HepG2 (cell line): Measurements from ENCODE around the gene ZBTB47. TPM values are rescaled to one million over a fixed set of nuclear protein-coding genes. Genes with fewer than 3 reads are reported as not detected.

Experiments
- ATAC-seq: fragments of 200-7000 bp; cut with Tn5 transposase; 3 replicates; pipeline ENCODE4 v1.9.1; 2020; ENCODE audit warnings: mild to moderate bottlenecking, moderate library complexity
- BruUV-seq: library from RNA; stranded (reverse); fragments of 400-500 nt; replicated peaks from 2 replicates; lab custom pipeline; 2021; lab: Mats Ljungman, UMichigan
- CTCF ChIA-PET: fragments of 300-600 bp; formaldehyde crosslinking; extraction: SDS; loops from one replicate; lab custom pipeline; 2021; ENCODE audit warnings: low total read pairs, inconsistent platforms, low intra/inter-chr PET ratio; lab: Yijun Ruan, JAX
- POLR2A ChIA-PET: fragments of 350-600 bp; sonication (Branson Sonifier 250); formaldehyde crosslinking; loops from one replicate; lab custom pipeline; 2020; ENCODE audit warnings: antibody characterized with exemption, inconsistent platforms; lab: Yijun Ruan, JAX
- DNase-seq: peaks from one replicate; pipeline ENCODE4 v3.0.0-alpha.2; 2015; ENCODE audit warnings: low spot score
- FAIRE-seq: peaks from 3 replicates; lab custom pipeline; 2011; peaks lifted over from hg19 to GRCh38; lab: Jason Lieb, UNC
- H2AFZ ChIP-seq: one replicate; pipeline ENCODE4 v1.6.1; 2011; ENCODE audit warnings: low read length, inconsistent platforms
- H3K27ac ChIP-seq: fragments of 300-600 bp; 3 replicates; pipeline ENCODE4 v1.8.0; 2011; ENCODE audit warnings: mixed run types, mild to moderate bottlenecking, mixed read lengths, low read length, inconsistent platforms; ENCODE audit not compliant: insufficient read depth; ENCODE audit errors: extremely low read length
- H3K27me3 ChIP-seq, 2 experiments: fragments of 200-600 bp in 1 of 2; 2 replicates in 1 of 2; 3 replicates in 1 of 2; pipeline versions ENCODE4 v1.6.0 to v1.8.0; 2011; ENCODE audit warnings: low read length in 2 of 2, mild to moderate bottlenecking in 2 of 2, moderate library complexity in 2 of 2, inconsistent platforms in 1 of 2; ENCODE audit not compliant: insufficient read depth in 2 of 2, control insufficient read depth in 1 of 2
- H3K36me3 ChIP-seq, 2 experiments: fragments of 200-600 bp in 1 of 2; replicated peaks in 1 of 2; 2 replicates in 1 of 2; 3 replicates in 1 of 2; pipeline versions ENCODE4 v1.5.1 to v1.8.0; 2011; ENCODE audit warnings: low read length in 2 of 2, inconsistent platforms in 1 of 2; ENCODE audit not compliant: insufficient read depth in 2 of 2, control insufficient read depth in 1 of 2
- H3K4me1 ChIP-seq: 2 replicates; pipeline ENCODE4 v1.5.1; 2012; ENCODE audit warnings: low read length, inconsistent platforms; ENCODE audit not compliant: insufficient read depth
- H3K4me2 ChIP-seq: 2 replicates; pipeline ENCODE4 v1.6.0; 2011; ENCODE audit warnings: low read depth, low read length, inconsistent platforms
- H3K4me3 ChIP-seq, 3 experiments: fragments of 200-600 bp in 1 of 3; sonication (generic), shearing (Covaris generic) in 1 of 3; replicated peaks in 1 of 3; 2 replicates each; pipeline ENCODE4 v1.5.1; 2011 to 2016; ENCODE audit warnings: low read length in 3 of 3, inconsistent platforms in 2 of 3, low read depth in 2 of 3, mild to moderate bottlenecking in 2 of 3, control low read depth in 1 of 3, mixed read lengths in 1 of 3; ENCODE audit not compliant: insufficient read depth in 1 of 3
- H3K79me2 ChIP-seq: one replicate; pipeline ENCODE4 v1.6.1; 2011; ENCODE audit warnings: low read length, inconsistent platforms; ENCODE audit not compliant: insufficient read depth
- H3K9ac ChIP-seq: 2 replicates; pipeline ENCODE4 v1.6.0; 2011; ENCODE audit warnings: mild to moderate bottlenecking, low read depth, low read length, inconsistent platforms; ENCODE audit not compliant: insufficient read depth
- H3K9me3 ChIP-seq: 2 replicates; pipeline ENCODE4 v1.5.1; 2012; ENCODE audit warnings: mild to moderate bottlenecking, low read length
- H4K20me1 ChIP-seq: 2 replicates; pipeline ENCODE4 v1.6.0; 2011; ENCODE audit warnings: inconsistent platforms, mild to moderate bottlenecking, low read length, moderate library complexity; ENCODE audit not compliant: insufficient read depth
- CEBPG ChIP-seq: IDR thresholded peaks from 2 replicates; pipeline ENCODE4 v1.6.1; 2016
- GZF1 ChIP-seq: sonication (generic); formaldehyde crosslinking; IDR thresholded peaks from 2 replicates; pipeline ENCODE4 v1.5.1; 2020; ENCODE audit warnings: mild to moderate bottlenecking, missing genetic modification reagents
- PHF20 ChIP-seq: sonication (generic); formaldehyde crosslinking; IDR thresholded peaks from 2 replicates; pipeline ENCODE4 v1.5.0; 2020; ENCODE audit warnings: mild to moderate bottlenecking, missing genetic modification reagents
- PRMT3 ChIP-seq: sonication (generic); formaldehyde crosslinking; IDR thresholded peaks from 2 replicates; pipeline ENCODE4 v1.8.1; 2022; ENCODE audit warnings: low read depth, mild to moderate bottlenecking, moderate library complexity, missing genetic modification reagents, borderline replicate concordance
- WIZ ChIP-seq: sonication (generic); formaldehyde crosslinking; IDR thresholded peaks from 2 replicates; pipeline ENCODE4 v1.5.1; 2020; ENCODE audit warnings: mild to moderate bottlenecking, missing genetic modification reagents
- ZBTB21 ChIP-seq: sonication (generic); formaldehyde crosslinking; IDR thresholded peaks from 2 replicates; pipeline ENCODE4 v1.4.0; 2020; ENCODE audit warnings: missing genetic modification reagents
- ZFP82 ChIP-seq: sonication (generic); formaldehyde crosslinking; IDR thresholded peaks from 2 replicates; pipeline ENCODE4 v1.5.1; 2020; ENCODE audit warnings: mild to moderate bottlenecking, missing genetic modification reagents, borderline replicate concordance
- ZMYM2 ChIP-seq: sonication (generic); formaldehyde crosslinking; IDR thresholded peaks from 2 replicates; pipeline ENCODE4 v1.8.0; 2022; ENCODE audit warnings: mild to moderate bottlenecking, missing genetic modification reagents
- ZNF850 ChIP-seq: sonication (generic); formaldehyde crosslinking; conservative IDR thresholded peaks from 2 replicates; pipeline ENCODE4 v1.9.0; 2021; ENCODE audit warnings: mild to moderate bottlenecking, missing genetic modification reagents
- WGBS: methylation state at CpG from one replicate; pipeline ENCODE4 v1.1.6; 2017; ENCODE audit warnings: low lambda C conversion rate; 5-methylcytosine and 5-hydroxymethylcytosine counted together
- in situ Hi-C: cut with HindIII; loops from 2 replicates; pipeline ENCODE4 v1.10.0; 2017; ENCODE audit warnings: low pct_unique_long_range_greater_than_20kb; ENCODE audit not compliant: extremely low pct_ligation_motif_present
- intact Hi-C: fragments of 100-400 bp; cut with micrococcal nuclease; formaldehyde crosslinking; loops from one replicate; pipeline ENCODE4 v1.10.0; 2022; ENCODE audit not compliant: unreplicated experiment
- polyA plus RNA-seq, 8 experiments: library from polyadenylated mRNA; depleted of rRNA in 3 of 8; stranded (reverse) in 7 of 8; unstranded in 1 of 8; fragments of >200 nt; fragmentation: Illumina TruSeq in 4 of 8; extraction: Trizol in 4 of 8; gene quantifications; 2 replicates each; pipeline versions ENCODE4 v1.2.1 to v1.2.3, GENCODE V29; 2011 to 2016; ENCODE audit warnings: low read depth in 4 of 8, missing spikeins in 1 of 8, mixed read lengths in 1 of 8; ENCODE audit not compliant: insufficient read depth in 1 of 8
- total RNA-seq, 5 experiments: library from RNA; depleted of rRNA; stranded (reverse); fragments of >200 nt; fragmentation: Illumina TruSeq; extraction: Trizol; gene quantifications; 2 replicates each; pipeline ENCODE4 v1.2.3, GENCODE V29; 2016; ENCODE audit warnings: low read depth in 1 of 5
- TF ChIP-seq, protein P1 (sequence below): sonication (generic); formaldehyde crosslinking; IDR thresholded peaks from 2 replicates; pipeline ENCODE4 v1.5.1; 2020; ENCODE audit warnings: mild to moderate bottlenecking, missing genetic modification reagents
- TF ChIP-seq, protein P2 (sequence below): sonication (generic); formaldehyde crosslinking; IDR thresholded peaks from 2 replicates; pipeline ENCODE4 v1.5.1; 2020; ENCODE audit warnings: mild to moderate bottlenecking, missing genetic modification reagents, moderate library complexity
- TF ChIP-seq, protein P3 (sequence below): sonication (generic); formaldehyde crosslinking; conservative IDR thresholded peaks from 2 replicates; pipeline ENCODE4 v1.8.1; 2023; ENCODE audit warnings: missing genetic modification reagents
- TF ChIP-seq, protein P4 (sequence below): sonication (generic); formaldehyde crosslinking; IDR thresholded peaks from 2 replicates; pipeline ENCODE4 v1.4.0; 2020; ENCODE audit warnings: missing genetic modification reagents

The ZBTB47 gene
- total and polyA plus RNA-seq, 2 of the 13 experiments (the other 11 are each of a cell fraction or from before 2014, with no cell fraction given), result 1.5 to 3.1 TPM

DNA sequence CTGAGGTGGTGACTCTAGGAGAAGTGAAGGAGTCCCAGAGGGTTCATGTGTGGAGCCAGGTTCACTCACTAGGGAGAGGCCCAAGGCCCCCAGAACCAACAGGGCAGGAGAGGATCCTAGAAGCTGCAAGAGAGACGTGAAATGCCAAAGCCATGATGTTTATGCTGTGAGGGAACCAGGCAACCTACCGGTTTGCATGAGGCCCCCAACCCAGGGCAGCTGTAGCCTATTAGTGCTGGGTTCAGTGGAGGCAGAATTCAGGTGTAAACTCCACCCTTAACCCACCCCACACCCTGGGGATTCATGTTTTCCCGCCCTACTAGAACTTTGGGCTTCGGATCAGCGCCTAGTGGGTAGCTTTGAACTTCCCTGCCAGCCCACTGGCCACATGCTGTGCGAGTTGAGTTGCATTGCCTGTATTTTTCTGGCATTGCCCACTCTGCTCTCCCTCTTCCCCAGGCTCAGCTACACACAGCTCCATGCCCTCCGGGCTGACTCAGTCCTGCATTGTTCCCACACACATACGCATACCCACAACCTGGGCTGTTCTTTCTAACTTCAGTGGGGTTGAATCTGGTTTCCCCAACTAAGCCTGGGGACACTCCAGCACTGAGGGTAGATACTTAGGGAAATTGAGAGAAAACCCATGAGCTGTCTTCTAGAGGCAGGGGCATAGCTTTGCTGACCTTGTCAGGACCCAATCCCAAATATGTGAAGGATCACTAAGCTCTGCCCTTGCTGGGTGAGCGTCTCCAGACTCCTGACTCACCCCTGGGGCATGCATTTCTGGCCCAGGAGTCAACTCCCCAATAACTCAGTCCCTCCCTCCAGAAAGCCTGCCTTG lies 2.0 kb upstream of the ZBTB47 start:
- FAIRE-seq (no peak), DNase-seq (no peak), ATAC-seq (no peak)
- Histone ChIP-seq H3K79me2 (peaks cover 7% of the 10 kb centered on the region), H3K4me1 (peaks cover 45% of the 10 kb centered on the region), H3K9me3 (no peaks in the 10 kb centered on the region), H3K27ac (no peak overlapping the region), H2AFZ (no peak overlapping the region), H3K36me3 (peaks cover 8 to 10% of the 10 kb centered on the region in 2 experiments; a peak in 4 of 5 replicates), H4K20me1 (no peaks in the 10 kb centered on the region), H3K4me2 (no peak overlapping the region), H3K9ac (no peak overlapping the region), H3K27me3 (no peaks in the 10 kb centered on the region), H3K4me3 (no peak overlapping the region)
- TF ChIP-seq ZNF850 (CRISPR knock-in tag) (no peak), ZFP82 (CRISPR knock-in tag) (no peak), CEBPG (CRISPR knock-in tag) (no peak), PRMT3 (CRISPR knock-in tag) (no peak), PHF20 (CRISPR knock-in tag) (no peak), ZMYM2 (CRISPR knock-in tag) (no peak), WIZ (CRISPR knock-in tag) (no peak), ZBTB21 (no peak), GZF1 (CRISPR knock-in tag) (no peak)
- TF ChIP-seq, protein P1, sequence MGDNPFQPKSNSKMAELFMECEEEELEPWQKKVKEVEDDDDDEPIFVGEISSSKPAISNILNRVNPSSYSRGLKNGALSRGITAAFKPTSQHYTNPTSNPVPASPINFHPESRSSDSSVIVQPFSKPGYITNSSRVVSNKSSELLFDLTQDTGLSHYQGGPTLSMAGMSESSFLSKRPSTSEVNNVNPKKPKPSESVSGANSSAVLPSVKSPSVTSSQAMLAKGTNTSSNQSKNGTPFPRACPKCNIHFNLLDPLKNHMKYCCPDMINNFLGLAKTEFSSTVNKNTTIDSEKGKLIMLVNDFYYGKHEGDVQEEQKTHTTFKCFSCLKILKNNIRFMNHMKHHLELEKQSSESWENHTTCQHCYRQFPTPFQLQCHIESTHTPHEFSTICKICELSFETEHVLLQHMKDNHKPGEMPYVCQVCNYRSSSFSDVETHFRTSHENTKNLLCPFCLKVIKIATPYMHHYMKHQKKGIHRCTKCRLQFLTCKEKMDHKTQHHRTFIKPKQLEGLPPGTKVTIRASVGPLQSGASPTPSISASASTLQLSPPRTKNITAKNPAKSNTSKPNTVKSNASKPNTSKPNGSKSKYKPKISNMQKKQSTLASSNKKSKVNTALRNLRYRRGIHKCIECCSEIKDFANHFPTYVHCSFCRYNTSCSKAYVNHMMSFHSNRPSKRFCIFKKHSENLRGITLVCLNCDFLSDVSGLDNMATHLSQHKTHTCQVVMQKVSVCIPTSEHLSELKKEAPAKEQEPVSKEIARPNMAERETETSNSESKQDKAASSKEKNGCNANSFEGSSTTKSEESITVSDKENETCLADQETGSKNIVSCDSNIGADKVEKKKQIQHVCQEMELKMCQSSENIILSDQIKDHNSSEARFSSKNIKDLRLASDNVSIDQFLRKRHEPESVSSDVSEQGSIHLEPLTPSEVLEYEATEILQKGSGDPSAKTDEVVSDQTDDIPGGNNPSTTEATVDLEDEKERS (CRISPR knock-in tag), result no peak
- TF ChIP-seq, protein P2, sequence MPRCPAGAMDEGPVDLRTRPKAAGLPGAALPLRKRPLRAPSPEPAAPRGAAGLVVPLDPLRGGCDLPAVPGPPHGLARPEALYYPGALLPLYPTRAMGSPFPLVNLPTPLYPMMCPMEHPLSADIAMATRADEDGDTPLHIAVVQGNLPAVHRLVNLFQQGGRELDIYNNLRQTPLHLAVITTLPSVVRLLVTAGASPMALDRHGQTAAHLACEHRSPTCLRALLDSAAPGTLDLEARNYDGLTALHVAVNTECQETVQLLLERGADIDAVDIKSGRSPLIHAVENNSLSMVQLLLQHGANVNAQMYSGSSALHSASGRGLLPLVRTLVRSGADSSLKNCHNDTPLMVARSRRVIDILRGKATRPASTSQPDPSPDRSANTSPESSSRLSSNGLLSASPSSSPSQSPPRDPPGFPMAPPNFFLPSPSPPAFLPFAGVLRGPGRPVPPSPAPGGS (CRISPR knock-in tag), result no peak
- TF ChIP-seq, protein P3, sequence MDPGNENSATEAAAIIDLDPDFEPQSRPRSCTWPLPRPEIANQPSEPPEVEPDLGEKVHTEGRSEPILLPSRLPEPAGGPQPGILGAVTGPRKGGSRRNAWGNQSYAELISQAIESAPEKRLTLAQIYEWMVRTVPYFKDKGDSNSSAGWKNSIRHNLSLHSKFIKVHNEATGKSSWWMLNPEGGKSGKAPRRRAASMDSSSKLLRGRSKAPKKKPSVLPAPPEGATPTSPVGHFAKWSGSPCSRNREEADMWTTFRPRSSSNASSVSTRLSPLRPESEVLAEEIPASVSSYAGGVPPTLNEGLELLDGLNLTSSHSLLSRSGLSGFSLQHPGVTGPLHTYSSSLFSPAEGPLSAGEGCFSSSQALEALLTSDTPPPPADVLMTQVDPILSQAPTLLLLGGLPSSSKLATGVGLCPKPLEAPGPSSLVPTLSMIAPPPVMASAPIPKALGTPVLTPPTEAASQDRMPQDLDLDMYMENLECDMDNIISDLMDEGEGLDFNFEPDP, result no peak
- TF ChIP-seq, protein P4, sequence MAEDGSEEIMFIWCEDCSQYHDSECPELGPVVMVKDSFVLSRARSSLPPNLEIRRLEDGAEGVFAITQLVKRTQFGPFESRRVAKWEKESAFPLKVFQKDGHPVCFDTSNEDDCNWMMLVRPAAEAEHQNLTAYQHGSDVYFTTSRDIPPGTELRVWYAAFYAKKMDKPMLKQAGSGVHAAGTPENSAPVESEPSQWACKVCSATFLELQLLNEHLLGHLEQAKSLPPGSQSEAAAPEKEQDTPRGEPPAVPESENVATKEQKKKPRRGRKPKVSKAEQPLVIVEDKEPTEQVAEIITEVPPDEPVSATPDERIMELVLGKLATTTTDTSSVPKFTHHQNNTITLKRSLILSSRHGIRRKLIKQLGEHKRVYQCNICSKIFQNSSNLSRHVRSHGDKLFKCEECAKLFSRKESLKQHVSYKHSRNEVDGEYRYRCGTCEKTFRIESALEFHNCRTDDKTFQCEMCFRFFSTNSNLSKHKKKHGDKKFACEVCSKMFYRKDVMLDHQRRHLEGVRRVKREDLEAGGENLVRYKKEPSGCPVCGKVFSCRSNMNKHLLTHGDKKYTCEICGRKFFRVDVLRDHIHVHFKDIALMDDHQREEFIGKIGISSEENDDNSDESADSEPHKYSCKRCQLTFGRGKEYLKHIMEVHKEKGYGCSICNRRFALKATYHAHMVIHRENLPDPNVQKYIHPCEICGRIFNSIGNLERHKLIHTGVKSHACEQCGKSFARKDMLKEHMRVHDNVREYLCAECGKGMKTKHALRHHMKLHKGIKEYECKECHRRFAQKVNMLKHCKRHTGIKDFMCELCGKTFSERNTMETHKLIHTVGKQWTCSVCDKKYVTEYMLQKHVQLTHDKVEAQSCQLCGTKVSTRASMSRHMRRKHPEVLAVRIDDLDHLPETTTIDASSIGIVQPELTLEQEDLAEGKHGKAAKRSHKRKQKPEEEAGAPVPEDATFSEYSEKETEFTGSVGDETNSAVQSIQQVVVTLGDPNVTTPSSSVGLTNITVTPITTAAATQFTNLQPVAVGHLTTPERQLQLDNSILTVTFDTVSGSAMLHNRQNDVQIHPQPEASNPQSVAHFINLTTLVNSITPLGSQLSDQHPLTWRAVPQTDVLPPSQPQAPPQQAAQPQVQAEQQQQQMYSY (CRISPR knock-in tag), result no peak
- in situ Hi-C loops (loop anchor here (5.0 kb wide), 1 partner anchor 96 kb away; no protein-coding TSS in a partner anchor), intact Hi-C loops (loop anchor here (5.0 kb wide), 3 partner anchors 81 to 181 kb away; no protein-coding TSS in a partner anchor)
- 92% methylated on average over 7 of the region's 9 CpGs for WGBS
- BruUV-seq, result no TSS peak
- CTCF ChIA-PET, result no interaction called here
- POLR2A ChIA-PET, result interaction anchor here (0.8 to 1.7 kb wide), 3 partner anchors 51 to 105 kb away, joined by 3 to 8 read pairs (median 4); partner anchors contain the start of genes NKTR and SS18L2
